ENCODE measurements around the gene PTPRN2. TPM values are rescaled to one million over a fixed set of nuclear protein-coding genes. Genes with fewer than 3 reads are reported as not detected.

The PTPRN2 gene
- polyA plus RNA-seq, 4 donors = 7.3 to 11.4 (median 8.0) TPM

DNA sequence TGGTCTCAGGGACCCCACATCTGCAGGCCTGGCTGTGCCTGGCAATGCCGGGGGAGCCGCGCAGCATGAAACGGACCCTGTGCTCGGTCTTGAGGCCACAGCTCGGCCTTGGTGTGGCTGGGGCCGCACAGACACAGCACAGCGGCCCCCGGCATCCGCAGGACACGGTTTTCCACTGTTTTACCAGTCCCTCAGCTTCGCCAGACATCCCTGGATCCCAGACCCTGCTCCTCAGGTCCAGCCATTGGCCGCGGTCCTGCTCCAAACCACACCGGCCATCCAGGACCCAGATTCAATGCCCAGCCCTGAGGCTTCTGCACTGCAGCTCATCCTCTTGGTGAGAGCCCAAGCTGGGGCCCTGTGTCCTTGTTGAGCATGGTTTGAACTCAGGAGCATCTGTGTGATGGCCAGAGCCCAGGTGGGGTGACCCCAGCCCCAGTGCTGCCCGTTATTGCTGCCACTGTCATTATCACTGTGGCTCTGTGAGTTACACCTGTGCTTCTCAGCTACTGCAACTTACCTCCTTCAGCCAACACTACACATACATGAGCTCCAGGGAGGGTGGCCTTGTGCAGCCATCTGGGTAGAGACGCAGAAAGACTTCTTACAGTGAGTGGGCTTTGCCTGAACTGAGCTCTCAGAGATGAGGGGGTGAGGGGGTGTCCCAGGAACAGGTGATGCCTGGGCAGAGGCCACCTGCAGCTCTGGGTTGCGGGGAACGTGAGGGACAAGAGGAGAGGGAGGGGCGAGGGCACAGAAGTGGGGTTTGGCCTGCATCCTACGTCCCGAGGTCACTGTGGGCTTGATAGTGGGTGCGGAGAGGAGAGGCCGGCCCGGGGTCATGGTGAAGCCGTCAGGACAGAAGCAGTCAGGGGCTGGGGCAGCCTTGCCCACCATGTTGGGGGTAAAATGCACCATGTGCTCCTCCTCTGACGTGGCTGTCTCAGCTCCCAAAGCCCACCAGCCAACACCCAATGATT is 567.6 kb downstream of the PTPRN2 start:
- no peak for DNase-seq (ENCODE audit: low read depth in 4 of 4, low spot score in 2 of 4)

DNA sequence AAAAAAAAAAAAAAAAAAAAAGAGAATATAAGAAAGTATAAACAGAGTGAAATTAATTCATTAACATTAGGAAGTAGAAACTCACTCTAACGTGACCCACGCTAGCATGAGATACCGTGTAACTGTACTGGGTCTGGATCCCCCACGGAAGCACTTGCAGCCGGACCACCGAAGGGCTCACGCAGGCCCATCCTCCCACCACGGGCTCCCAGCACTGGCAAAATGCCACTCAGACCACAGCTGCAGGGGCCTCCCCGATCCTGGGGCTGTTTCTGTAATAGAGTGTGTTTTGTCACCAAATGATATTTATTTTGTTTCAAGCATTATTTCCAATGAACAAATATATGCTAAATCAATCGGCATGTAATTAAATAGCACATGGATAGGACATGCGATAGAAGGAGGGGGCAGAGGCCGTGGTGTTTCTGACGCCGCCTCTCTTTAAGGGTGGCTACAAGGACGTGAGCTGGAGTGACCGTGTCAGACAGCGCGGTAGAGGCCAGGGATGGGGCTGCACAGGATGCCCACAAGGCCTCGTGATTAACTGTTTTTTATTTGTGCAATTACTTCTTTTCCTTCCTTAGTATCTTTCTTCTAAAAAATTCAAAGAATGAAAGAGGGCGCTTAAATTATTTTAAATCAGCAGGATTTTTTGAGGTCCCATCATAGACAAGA is 568.5 kb downstream of the PTPRN2 start:
- no peak for DNase-seq (ENCODE audit: low read depth in 4 of 4, low spot score in 2 of 4)

DNA sequence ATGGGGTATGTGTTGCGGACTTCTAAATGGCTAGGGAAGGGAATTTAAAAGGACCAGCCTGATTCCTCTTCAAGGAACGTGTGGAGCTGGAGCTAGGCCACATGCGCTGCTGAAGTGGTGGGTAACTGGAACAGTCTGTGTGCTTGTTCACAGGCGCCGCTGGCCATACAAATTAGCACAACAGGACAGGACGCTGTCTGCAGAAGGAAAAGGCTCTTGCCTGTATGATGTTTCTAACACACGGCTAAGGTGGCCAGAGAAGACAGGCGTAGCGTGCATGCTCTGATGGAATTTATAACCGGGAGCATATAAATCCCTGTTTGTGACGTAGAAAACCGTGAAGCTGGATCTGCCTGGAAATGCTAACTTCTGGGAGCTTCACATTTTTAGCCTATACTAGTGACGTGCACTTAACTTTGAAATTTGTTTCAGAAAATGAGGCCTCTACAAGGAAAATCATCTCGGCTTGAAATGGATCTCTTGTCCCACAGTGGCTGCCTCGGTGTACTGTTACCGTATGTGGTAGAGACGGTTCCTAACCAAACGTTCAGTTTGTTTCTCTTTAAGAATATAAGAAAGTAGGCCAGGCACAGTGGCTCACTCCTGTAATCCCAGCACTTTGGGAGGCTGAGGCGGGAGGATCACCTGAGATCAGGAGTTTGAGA is 569.4 kb downstream of the PTPRN2 start:
- no peak for DNase-seq (ENCODE audit: low read depth in 4 of 4, low spot score in 2 of 4)

DNA sequence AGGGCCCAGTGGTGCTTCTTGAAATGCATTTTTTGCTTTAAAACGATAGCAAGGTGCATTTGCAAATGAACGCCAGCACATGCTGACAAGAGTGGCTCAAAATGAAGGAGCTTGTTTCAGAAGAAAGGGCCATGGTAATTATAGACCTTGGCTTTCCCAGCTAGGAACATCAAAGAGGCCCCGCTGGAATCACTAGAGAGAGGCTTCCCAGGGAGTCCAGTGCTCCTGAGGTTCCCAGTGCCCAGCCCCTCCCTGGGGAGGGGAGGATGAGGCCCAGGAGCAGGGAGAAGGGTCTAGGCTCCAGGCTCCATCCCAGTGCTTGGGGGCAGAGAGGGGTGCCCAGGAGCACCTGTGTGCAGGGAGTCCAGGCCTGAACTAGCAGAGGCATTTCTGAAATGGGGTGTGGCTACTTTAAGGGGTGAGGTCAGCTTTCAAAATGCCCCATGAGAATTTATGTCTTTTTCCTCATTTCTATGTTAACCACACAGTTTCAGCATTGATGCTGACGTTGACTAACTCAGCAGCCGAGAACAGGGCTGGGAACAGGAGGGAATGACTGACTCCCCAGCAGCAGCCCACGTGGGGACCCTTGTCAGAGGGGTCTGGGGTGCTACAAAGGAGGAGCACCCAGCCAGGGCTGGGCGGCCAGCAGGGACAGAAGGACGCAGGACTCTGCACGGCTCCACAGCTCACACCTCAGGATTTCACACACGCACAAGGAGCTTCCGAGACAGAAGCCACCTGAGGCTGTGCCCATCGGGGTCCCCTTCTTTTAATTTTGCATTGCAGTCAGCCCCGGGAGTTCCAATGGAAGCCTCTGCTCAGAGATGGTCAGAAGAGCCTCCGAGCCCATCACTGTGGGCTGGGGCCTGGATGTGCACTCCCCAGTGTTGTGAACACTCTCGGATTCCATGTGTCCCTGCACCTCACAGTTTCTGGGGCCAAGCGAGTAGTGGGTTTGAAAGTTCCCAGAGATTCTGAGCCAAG is 570.2 kb downstream of the PTPRN2 start:
- no peak for DNase-seq (ENCODE audit: low read depth in 4 of 4, low spot score in 2 of 4)

DNA sequence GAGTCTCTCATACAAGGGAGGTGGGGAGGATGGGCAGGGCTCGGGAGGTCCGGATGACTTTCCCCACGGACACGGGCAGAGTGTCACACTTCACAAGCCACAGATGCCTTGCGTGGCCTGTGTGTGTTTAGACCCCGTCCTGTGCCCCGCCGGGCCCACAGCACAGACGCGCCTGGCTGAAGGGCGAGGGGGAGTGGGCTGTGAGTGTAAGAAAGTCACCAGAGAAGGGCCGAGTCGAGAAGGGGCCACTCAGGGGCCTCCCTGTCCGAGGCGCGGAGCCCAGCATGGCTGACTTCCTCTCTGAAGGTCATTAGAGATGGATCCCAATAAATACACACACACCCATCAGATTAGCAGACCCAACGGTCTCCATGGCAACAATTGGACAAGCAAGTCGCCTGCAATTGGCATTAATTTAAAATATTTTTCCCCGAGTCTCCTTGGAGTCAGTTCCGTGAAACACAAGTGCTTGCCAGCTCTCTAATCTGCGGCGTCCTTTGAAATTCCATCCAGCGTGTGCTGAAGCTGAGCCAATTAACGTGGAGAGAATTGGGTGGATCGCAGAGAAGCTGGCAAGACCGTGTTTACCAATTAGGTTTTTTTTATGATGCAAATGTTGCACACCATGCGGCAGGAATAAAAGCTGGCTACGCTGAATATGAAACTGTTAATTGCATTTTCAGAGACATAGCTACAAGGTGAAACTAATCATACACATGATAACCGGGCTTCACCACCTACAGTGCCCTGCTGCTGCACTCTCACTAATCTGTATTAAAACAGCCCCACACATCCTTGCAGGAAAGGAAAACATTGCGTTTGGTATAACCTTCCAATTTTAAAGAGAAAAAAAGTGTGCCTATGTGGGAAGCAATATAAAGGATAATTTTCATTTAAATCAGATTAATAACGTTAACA is 571.2 kb downstream of the PTPRN2 start:
- no peak for DNase-seq (ENCODE audit: low read depth in 4 of 4, low spot score in 2 of 4)

DNA sequence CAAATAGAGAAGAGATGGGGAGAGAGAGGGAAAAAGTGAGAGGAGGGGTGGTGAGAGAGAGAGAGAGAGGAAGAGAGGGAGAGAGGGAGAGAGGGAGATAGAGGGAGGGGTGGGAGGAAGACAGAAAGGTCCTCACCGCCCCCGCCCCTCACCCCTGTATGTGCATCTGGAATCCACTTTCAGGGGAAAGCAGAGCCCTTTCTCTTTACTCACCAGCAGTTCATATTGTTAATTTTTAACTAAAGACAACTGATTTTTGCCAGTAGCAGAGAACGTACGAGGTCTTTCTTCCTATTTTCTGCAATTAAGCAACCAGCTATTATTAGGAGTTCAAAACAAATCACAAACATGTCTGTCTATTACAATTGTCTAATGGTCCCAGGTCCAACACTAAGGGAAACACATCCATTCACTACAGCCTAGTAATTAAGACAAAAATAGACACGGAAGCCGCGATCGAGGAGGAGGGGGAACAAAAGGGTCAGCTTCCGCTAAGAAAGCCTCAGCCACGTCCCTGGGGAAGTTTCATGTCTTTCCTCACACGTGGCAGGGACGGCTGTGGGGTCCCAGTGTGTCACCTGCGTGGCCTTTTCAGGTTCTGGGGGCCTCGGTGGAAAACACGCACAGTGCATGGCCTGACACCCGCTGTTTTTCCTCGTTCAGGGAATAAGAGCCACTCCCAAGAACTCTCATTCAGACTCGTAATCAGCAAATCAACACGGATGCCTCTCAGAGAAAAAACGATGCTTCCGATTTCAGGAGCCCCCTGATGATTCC is 572.0 kb downstream of the PTPRN2 start:
- no peak for DNase-seq (ENCODE audit: low read depth in 4 of 4, low spot score in 2 of 4)

DNA sequence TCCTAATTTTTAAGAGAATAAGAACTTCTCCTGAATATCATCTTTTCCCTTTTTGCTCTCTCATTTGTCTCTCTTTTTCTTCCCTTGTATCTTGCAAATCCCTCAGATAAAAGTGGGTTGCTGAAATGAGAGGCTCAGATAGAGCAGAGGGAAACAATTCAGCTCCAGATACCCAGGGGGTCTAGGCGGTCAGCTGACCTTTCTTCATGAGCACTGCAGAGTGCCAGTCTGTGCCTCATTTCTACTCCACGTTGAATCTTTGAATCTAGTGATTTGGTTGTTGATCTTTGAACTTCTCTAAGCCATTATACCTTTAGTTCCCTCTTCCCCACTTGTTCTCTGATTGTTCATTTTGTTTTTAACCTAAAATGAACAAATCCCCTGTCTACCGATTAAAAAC is 572.6 kb downstream of the PTPRN2 start:
- DNase-seq (ENCODE audit: low read depth in 4 of 4, low spot score in 2 of 4) = no peak

DNA sequence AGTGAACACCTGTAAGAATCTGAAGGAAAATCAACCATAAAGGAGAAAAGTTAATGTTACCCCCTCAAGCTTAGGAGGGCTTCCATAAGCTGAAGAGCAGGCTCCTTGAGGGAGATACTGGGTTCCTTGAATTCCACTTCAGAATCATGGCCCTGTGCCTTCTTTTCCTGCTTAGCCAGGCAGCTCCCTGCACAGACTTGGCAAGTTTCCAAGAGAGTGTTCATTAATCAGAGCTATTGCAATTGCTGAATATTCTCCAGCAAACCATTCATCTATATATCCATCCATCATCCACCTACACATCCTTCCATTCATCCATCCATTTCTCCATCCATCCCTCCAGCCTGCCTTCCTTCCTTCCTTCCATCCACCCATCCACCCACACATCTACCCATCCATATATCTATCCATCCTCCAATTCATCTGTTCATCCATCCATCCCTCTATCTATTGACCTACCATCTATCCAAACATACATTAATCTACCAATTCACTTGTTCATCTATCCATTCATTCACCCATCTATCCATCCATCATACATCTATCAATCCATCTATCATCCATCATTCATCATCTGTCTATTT is 574.4 kb downstream of the PTPRN2 start:
- DNase-seq (ENCODE audit: low read depth in 4 of 4, low spot score in 2 of 4) = no peak

DNA sequence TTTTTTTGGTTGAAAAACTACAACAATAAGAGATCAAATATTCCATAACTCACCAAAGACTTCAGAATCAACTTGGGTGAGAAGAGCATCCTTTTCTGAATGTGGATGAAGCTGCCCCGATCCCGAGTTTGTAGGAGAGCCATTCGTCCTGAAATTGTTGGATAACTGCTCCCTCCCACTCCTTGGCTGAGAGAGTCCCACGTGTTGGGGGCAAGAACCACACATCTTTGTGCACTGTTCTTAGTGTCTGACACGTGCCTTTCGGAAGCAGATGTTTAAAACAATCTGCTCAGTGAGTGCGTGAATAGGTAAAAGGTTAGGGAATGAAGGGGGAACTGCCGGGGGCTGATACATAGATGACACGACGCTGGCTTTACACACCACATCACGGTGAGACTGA is 575.7 kb downstream of the PTPRN2 start:
- DNase-seq (ENCODE audit: low read depth in 4 of 4, low spot score in 2 of 4) = no peak

DNA sequence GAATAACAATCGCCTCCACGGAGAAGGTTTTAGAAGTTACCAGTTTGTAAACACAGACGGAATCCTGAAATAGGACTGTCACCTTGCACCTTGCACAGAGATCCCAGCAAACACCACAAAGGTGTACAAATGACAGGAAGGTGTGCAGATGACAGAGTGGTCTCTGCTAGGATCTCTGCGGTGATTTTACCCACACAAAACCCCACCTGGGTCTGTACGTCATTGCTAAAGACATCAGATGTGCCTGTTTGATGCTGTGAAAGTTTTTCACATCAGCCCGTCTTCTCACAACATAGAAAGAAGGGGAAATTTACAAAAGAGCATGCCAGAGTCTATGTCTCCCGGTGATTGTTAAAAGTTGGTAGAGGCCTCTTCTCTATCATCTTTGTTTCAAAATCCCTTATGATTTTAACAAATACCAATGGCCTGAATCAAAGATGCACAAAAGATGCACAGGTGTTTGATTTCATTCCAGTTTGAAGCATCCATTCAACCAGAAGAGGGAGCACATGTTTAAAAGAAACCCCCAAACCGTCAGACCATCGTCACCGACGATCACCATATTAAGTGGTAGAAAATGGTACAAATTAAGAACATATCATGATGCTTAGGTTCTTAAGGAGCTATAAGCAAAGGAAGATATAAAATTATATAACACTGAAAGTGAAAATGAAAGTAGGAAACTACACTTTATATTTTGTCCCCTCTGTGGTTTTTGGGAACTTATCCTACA is 576.5 kb downstream of the PTPRN2 start:
- no peak for DNase-seq (ENCODE audit: low read depth in 4 of 4, low spot score in 2 of 4)

DNA sequence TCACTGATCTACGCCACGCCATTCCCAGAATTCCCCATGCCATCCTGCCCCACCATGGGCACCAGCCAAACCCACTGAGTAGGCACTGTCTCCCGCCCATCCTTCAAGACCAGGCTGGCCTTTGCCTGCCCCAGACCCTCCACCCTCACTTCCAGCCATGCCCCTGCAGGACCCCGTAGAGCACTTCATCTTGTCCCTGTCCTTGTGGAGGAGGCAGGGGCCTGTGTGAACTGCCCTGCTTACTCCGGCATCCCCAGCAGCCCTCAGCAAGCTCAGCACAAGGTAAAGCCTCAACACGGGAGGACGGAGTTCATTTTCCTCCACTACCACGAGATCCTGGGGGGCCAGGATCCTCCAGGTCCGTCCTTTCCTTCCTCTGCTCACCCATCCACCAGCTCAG is 577.7 kb downstream of the PTPRN2 start:
- DNase-seq (ENCODE audit: low read depth in 4 of 4, low spot score in 2 of 4) = no peak

DNA sequence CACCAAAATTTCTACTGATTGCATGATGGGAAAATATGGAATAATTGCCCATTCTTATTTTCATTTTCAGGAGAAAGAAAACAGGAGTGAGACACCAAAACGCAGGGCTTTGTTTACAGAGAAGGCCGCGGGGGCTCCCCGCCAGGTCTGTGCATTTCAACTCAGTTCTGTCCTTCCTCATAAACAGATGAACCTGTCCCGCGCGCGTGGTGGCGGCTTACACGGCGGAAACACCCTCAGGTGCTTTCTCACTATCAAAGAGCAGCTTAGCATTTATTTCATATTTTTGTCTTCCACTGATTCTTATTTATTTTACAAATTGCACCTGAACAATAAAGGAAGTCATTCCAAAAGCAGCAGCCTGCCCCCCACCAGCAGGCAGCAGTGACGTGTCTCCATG is 579.4 kb downstream of the PTPRN2 start:
- no peak for DNase-seq (ENCODE audit: low read depth in 4 of 4, low spot score in 2 of 4)

DNA sequence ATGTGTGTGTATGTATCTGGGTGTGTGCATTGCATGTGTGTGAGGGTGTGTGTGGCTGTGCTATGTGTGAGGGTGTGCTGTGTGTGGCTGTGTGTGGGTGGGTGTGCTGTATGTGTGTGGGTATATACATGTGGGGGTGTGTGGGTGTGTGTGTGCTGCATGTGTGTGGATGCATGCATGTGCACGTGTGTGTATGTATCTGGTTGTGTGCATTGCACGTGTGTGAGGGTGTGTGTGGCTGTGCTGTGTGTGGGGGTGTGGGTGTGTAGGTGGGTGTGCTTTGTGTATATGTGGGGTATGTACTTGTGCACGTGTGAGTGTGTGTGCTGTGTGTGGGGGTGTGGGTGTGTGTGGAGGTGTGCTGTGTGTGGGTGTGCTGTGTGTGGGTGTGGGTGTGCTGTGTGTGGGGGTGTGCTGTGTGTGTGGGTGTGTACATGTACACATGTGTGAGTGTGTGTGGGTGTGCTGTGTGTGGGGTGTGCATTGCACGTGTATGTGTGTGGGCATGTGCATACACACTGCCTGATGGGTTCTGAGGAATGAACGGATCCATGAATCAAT is 579.8 kb downstream of the PTPRN2 start:
- DNase-seq (ENCODE audit: low read depth in 4 of 4, low spot score in 2 of 4) = no peak

DNA sequence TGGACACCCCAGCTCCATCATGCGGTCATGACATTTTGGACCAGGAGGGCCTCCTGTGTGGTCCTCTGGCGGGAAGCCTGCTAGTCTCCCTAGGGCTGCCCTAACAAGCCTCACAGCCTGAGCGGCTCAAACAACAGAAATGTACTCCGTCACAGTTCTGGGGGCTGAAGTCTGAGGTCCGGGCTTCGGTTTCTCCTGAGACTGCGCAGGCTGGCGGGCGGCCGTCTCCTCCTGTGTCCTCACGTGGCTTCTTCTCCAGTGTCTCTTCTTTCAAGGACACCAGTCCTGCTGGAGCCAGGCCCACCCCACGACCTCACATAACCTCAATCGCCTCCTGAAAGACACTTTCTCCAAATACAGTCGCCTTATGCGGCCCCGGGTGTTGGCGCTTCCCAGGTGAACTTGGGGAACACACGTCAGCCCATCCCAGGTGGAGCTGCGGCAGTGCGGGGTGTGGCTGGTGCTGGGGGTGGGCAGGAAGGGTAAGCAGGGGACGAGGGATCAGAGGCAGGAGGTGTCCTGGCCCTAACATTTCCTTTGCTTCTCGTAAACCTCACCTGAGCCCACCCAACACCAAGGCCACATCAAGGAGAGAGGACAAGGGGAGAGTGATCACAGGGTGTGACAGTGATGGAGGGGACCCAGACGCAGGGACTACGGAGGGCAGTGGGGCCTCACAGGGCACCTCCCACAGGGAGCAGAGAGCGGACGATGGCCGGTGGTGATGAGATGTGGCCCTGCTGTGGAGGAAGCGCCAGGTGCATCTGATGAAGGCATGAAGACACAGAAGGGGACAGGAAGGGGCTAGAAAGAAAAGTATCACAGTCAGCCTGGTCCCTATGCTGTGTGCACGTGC is 580.6 kb downstream of the PTPRN2 start:
- DNase-seq (ENCODE audit: low read depth in 4 of 4, low spot score in 2 of 4) = no peak

DNA sequence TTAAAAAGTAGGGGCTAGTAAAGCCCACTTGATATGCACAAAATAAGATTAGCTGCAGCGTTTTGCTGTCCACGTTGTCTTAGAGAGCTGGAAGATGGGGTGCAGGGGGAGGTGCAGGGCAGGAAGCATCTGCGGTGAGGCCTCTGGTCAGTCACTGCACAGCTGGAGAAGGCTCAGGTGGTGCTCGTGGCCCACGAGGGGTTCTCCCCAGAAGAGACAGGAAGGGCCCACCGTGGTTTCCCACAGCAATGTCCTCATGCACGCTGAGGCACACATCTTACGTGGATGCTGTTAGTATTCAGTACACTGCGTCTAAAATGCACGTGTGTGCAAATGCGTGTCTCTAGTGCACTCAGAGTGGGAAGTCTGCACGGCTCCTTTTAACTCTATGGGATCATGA is 582.1 kb downstream of the PTPRN2 start:
- no peak for DNase-seq (ENCODE audit: low read depth in 4 of 4, low spot score in 2 of 4)

DNA sequence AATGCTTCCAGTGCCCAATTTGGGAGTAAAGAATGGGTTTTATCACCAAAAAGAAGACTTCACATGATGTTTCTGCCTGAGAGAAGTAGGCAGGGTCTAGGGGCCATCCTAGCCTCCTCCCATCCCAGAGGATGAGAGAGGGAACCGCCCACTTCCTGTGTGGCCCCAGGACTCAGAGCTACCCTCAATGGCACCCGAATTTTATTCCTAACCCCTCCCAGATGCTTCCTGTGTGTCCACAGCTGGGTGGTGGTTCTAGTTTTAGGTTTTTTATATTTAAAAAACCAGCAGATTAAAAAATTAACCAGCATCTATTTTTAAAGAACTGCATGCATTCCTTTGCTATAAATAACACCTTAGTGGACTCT is 583.5 kb downstream of the PTPRN2 start:
- DNase-seq (ENCODE audit: low read depth in 4 of 4, low spot score in 2 of 4) = no peak

Measured in left renal cortex interstitium (tissue), 4 donors.